ENCODE results near the gene AGPAT4. TPM values are rescaled to one million over a fixed set of nuclear protein-coding genes. Genes with fewer than 3 reads are reported as not detected.

AGPAT4 gene
- polyA plus RNA-seq, 1 of the 3 experiments (the other 2 are of a cell fraction), result 3.9 TPM

GRCh38 chr6:161107779-161108730 lies 165.8 kb downstream of the AGPAT4 start (continued):
- no peak for TF ChIP-seq ZBTB33 (IDR thresholded peaks at IDR 0.05; ENCODE audit: borderline replicate concordance, low read depth)
- no peak for TF ChIP-seq POLR2AphosphoS5 (IDR thresholded peaks at IDR 0.05; ENCODE audit: low read depth, low read length)
- TF ChIP-seq NRF1 (IDR thresholded peaks at IDR 0.05; ENCODE audit: low read depth, low read length), result no peak
- TF ChIP-seq TCF12 (IDR thresholded peaks at IDR 0.05), result no peak
- TF ChIP-seq RAD21 (IDR thresholded peaks at IDR 0.05; ENCODE audit: low read length), result no peak
- no peak for TF ChIP-seq MXI1 (IDR thresholded peaks at IDR 0.05; ENCODE audit: low read depth, low read length)

GRCh38 chr6:161105408-161105807 lies 168.5 kb downstream of the AGPAT4 start:
- 98% methylated on average over 2 of the region's 2 CpGs for WGBS (ENCODE audit: low lambda C conversion rate)
- Histone ChIP-seq H3K36me3 (replicated peaks in 1 of 2; ENCODE audit: control insufficient read depth in 1 of 2, insufficient read depth in 2 of 2, low read length in 1 of 2) (peaks cover 45 to 57% of the 10 kb centered on the region in 2 experiments), H3K9me3 (no peaks in the 10 kb centered on the region)

More at GRCh38 chr6:161105408-161105807, 168.5 kb downstream of the AGPAT4 start:
- no peak overlapping the region for H3K4me2 ChIP-seq
- no peak overlapping the region for H3K9ac ChIP-seq
- H3K27ac ChIP-seq (ENCODE audit: low read depth in 2 of 2, low read length in 1 of 2), result peak overlapping the region in 1 of 2 experiments; percentile 23; a peak in 1 of 4 replicates
- H3K9me2 ChIP-seq, result no peaks in the 10 kb centered on the region
- H2AFZ ChIP-seq (ENCODE audit: low read depth), result no peak overlapping the region
- H3K4me1 ChIP-seq (ENCODE audit: control insufficient read depth in 1 of 2, insufficient read depth in 2 of 2, low read depth in 1 of 2, low read length in 1 of 2), result peaks cover 0 to 7% of the 10 kb centered on the region in 2 experiments; a peak in 1 of 4 replicates
- no peaks in the 10 kb centered on the region for H3K79me2 ChIP-seq (ENCODE audit: insufficient read depth)
- H3F3A ChIP-seq (replicated peaks; ENCODE audit: insufficient read depth), result no peaks in the 10 kb centered on the region
- TF ChIP-seq CHD2 (IDR thresholded peaks at IDR 0.05; ENCODE audit: low read length, partially characterized antibody) (no peak), SMC3 (IDR thresholded peaks at IDR 0.05; ENCODE audit: low read depth, low read length) (no peak), USF1 (IDR thresholded peaks at IDR 0.05; ENCODE audit: borderline replicate concordance, low read depth) (no peak), TCF12 (IDR thresholded peaks at IDR 0.05) (no peak), USF2 (IDR thresholded peaks at IDR 0.05; ENCODE audit: borderline replicate concordance, low read depth, low read length) (no peak), RFX5 (IDR thresholded peaks at IDR 0.05; ENCODE audit: low read length) (no peak), GATA2 (CRISPR knock-in tag; IDR thresholded peaks at IDR 0.05) (no peak), TEAD4 (IDR thresholded peaks at IDR 0.05; ENCODE audit: borderline replicate concordance, insufficient read depth) (no peak), RAD21 (IDR thresholded peaks at IDR 0.05; ENCODE audit: low read length) (no peak), EZH2phosphoT487 (IDR thresholded peaks at IDR 0.05; ENCODE audit: borderline replicate concordance, low read depth) (no peak), MEF2A (IDR thresholded peaks at IDR 0.05; ENCODE audit: borderline replicate concordance, low read depth) (no peak), POLR2AphosphoS5 (IDR thresholded peaks at IDR 0.05; ENCODE audit: low read depth, low read length) (no peak), NRF1 (IDR thresholded peaks at IDR 0.05; ENCODE audit: low read depth, low read length) (no peak), NFIC (IDR thresholded peaks at IDR 0.05; ENCODE audit: borderline replicate concordance) (no peak), MAX (IDR thresholded peaks at IDR 0.05; ENCODE audit: low read depth) (no peak)
- H3K4me3 ChIP-seq (ENCODE audit: low read depth in 2 of 2, low read length in 1 of 2), result no peak overlapping the region
- ChIA-PET POLR2A (no interaction called here), CTCF (interaction anchor here (1.2 to 1.6 kb wide), 2 partner anchors 113 to 268 kb away, joined by 3 to 6 read pairs; no protein-coding TSS in a partner anchor)
- DNase-seq, result no peak
- H3K27me3 ChIP-seq (ENCODE audit: insufficient read depth), result no peaks in the 10 kb centered on the region
- H4K20me1 ChIP-seq (ENCODE audit: insufficient read depth), result no peaks in the 10 kb centered on the region
